ENCODE results near the gene ZNF253.
"Not testable (repeated sequence)": the region's sequence is repeated elsewhere in the genome, so short reads cannot be mapped to it uniquely, and the experiment has no call there.

ZNF253 gene

GRCh38 chr19:19900139-19900728 lies 34.6 kb downstream of the ZNF253 start:
- no peak for DNase-seq

GRCh38 chr19:19900729-19901444 lies 35.2 kb downstream of the ZNF253 start, which contains the start of gene ZNF93:
ZNF93 (plus strand) TSS chr19:19900946; CDS start chr19:19901089, 143 bp downstream.
- peak; percentile 94 for DNase-seq

GRCh38 chr19:19907551-19907950 lies 41.9 kb downstream of the ZNF253 start:
- DNase-seq, result not testable (repeated sequence)

- no peak for DNase-seq
These were observed 44.0 kb downstream of the ZNF253 start for GRCh38 chr19:19909654-19910053.

- no peak for DNase-seq
These were observed 45.5 kb downstream of the ZNF253 start for GRCh38 chr19:19911150-19911549.

GRCh38 chr19:19914596-19914995 lies 48.9 kb downstream of the ZNF253 start:
- DNase-seq, result no peak

GRCh38 chr19:19930417-19930816 lies 64.7 kb downstream of the ZNF253 start:
- DNase-seq, result not testable (repeated sequence)

GRCh38 chr19:19933432-19934314 lies 68.0 kb downstream of the ZNF253 start:
- DNase-seq, result not testable (repeated sequence)

- no peak for DNase-seq
These were observed 71.7 kb downstream of the ZNF253 start for GRCh38 chr19:19937403-19937802.

GRCh38 chr19:19938449-19938848 lies 72.8 kb downstream of the ZNF253 start:
- no peak for DNase-seq

GRCh38 chr19:19943848-19944582 lies 78.3 kb downstream of the ZNF253 start:
- no peak for DNase-seq
